Body of pancreas (tissue), 4 donors: ENCODE measurements around the gene IKZF2. TPM values are rescaled to one million over a fixed set of nuclear protein-coding genes. Genes with fewer than 3 reads are reported as not detected.

Experiments used
- ATAC-seq: fragments of 150-250 bp; one replicate; pipeline ENCODE4 v1.9.1; 2016
- DNase-seq, 4 donors: peaks; one replicate each; pipeline ENCODE4 v3.0.0-alpha.2; 2019
- H3K27ac ChIP-seq, 4 donors: fragments of 200-600 bp; sonication (generic); 1 replicate in 3 of 4; 2 replicates in 1 of 4; pipeline versions ENCODE4 v1.5.1 to v1.6.1; 2016 to 2019; ENCODE audit warnings: mild to moderate bottlenecking in 1 of 4, mixed read lengths in 1 of 4, moderate library complexity in 1 of 4
- H3K27me3 ChIP-seq, 2 donors: fragments of 200-600 bp; sonication (generic); one replicate each; pipeline ENCODE4 v1.6.0; 2016; ENCODE audit warnings: mild to moderate bottlenecking in 1 of 2
- H3K36me3 ChIP-seq, 2 donors: fragments of 200-600 bp; sonication (generic); replicated peaks in 1 of 2; 2 replicates each; pipeline ENCODE4 v1.5.1; 2016; ENCODE audit warnings: low read depth in 2 of 2; ENCODE audit not compliant: insufficient read depth in 1 of 2
- H3K4me1 ChIP-seq: fragments of 200-600 bp; sonication (generic); one replicate; pipeline ENCODE4 v1.6.0; 2016
- H3K4me3 ChIP-seq, 2 donors: fragments of 200-600 bp; sonication (generic); 1 replicate in 1 of 2; 2 replicates in 1 of 2; pipeline ENCODE4 v1.5.1; 2016 to 2019
- H3K9me3 ChIP-seq, 3 donors: fragments of 200-600 bp; sonication (generic); 1 replicate in 2 of 3; 2 replicates in 1 of 3; pipeline ENCODE4 v1.5.1; 2016
- POLR2A ChIP-seq, 3 donors: fragments of 450-650 bp; IDR thresholded peaks; one replicate each; pipeline ENCODE4 v1.6.1; 2016; ENCODE audit warnings: antibody characterized with exemption in 3 of 3, mild to moderate bottlenecking in 2 of 3
- WGBS, 2 donors: methylation state at CpG; one replicate each; pipeline ENCODE4 v1.1.5; 2017; 5-methylcytosine and 5-hydroxymethylcytosine counted together
- intact Hi-C: fragments of 100-400 bp; cut with DNase I; formaldehyde crosslinking; loops from one replicate; pipeline ENCODE4 v1.15.1; 2023
- total RNA-seq, 2 donors: library from RNA; depleted of rRNA; stranded (reverse); fragments of >200 nt; gene quantifications; one replicate each; pipeline ENCODE4 v1.1.0, GENCODE V29; 2016
- TF ChIP-seq, protein P1 (sequence below), 7 experiments: fragments of 450-650 bp in 4 of 7; fragments of 200-600 bp in 3 of 7; sonication (generic) in 3 of 7; IDR thresholded peaks; one replicate each; pipeline ENCODE4 v1.5.1; 2016 to 2019; ENCODE audit warnings: antibody characterized with exemption in 7 of 7

Gene IKZF2
- total RNA-seq, 2 donors from 2014 or later: 1.3 to 3.9 TPM

DNA sequence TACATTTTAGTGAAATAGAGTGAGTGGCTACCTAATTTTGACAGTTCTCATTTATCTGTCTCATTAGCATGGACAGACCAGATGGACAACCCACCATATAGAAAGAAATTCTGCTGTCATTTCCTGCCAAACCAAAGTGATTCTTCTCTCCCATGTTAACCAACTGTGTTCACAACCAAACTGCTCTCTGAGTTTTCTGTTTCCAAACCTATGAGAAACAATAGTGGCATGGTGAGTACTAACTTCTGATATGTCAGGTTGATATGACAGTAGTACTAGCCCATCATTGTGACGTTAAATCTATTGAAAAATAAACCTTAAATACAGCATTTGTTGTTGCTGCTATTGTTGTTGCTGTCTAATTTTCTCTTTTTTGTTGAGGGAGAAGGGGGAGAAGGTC, 72.7 kb downstream of the IKZF2 start:
- no peak overlapping the region for H3K4me3 ChIP-seq
- 92 to 93% methylated on average over 1 of the region's 1 CpG for WGBS, 2 donors
- no peaks in the 10 kb centered on the region for H3K36me3 ChIP-seq

DNA sequence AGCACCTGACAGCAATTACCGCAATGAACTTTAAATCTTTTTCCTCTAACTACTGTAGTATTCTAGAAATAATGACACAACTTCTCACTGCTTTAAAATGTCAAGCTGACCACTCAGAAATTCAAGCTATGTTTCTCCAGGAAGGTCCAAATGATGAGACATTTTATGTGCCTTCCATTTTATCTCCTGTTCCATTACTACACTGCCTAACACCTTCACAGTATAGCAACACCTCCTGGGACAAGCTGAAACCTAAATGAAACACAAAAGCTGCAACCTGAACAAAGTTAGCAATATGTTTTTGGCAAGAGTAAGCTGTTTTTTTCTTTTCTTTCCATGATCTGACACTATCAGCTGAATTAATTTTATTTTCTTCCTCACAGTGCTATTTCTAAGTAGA, 81.9 kb downstream of the IKZF2 start:
- Histone ChIP-seq H3K4me1 (peaks cover 15% of the 10 kb centered on the region), H3K27ac (no peak overlapping the region), H3K9me3 (no peaks in the 10 kb centered on the region), H3K27me3 (no peaks in the 10 kb centered on the region), H3K36me3 (no peaks in the 10 kb centered on the region), H3K4me3 (no peak overlapping the region)
- ATAC-seq (no peak), DNase-seq (no peak)
- WGBS, 2 donors: 94 to 100% methylated on average over 1 of the region's 1 CpG
- intact Hi-C loops: no loop called here
- TF ChIP-seq, protein P1, sequence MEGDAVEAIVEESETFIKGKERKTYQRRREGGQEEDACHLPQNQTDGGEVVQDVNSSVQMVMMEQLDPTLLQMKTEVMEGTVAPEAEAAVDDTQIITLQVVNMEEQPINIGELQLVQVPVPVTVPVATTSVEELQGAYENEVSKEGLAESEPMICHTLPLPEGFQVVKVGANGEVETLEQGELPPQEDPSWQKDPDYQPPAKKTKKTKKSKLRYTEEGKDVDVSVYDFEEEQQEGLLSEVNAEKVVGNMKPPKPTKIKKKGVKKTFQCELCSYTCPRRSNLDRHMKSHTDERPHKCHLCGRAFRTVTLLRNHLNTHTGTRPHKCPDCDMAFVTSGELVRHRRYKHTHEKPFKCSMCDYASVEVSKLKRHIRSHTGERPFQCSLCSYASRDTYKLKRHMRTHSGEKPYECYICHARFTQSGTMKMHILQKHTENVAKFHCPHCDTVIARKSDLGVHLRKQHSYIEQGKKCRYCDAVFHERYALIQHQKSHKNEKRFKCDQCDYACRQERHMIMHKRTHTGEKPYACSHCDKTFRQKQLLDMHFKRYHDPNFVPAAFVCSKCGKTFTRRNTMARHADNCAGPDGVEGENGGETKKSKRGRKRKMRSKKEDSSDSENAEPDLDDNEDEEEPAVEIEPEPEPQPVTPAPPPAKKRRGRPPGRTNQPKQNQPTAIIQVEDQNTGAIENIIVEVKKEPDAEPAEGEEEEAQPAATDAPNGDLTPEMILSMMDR (IDR thresholded peaks at IDR 0.05): no peak
- no peak for TF ChIP-seq POLR2A (IDR thresholded peaks at IDR 0.05)

More for the DNA sequence above, 72.7 kb downstream of the IKZF2 start:
- Histone ChIP-seq H3K27me3 (no peaks in the 10 kb centered on the region), H3K4me1 (peaks cover 5% of the 10 kb centered on the region), H3K27ac (no peak overlapping the region), H3K9me3 (no peaks in the 10 kb centered on the region)
- DNase-seq: no peak
- intact Hi-C loops: no loop called here
- no peak for ATAC-seq
- TF ChIP-seq, protein P1 (IDR thresholded peaks at IDR 0.05): no peak
- no peak for TF ChIP-seq POLR2A (IDR thresholded peaks at IDR 0.05)

DNA sequence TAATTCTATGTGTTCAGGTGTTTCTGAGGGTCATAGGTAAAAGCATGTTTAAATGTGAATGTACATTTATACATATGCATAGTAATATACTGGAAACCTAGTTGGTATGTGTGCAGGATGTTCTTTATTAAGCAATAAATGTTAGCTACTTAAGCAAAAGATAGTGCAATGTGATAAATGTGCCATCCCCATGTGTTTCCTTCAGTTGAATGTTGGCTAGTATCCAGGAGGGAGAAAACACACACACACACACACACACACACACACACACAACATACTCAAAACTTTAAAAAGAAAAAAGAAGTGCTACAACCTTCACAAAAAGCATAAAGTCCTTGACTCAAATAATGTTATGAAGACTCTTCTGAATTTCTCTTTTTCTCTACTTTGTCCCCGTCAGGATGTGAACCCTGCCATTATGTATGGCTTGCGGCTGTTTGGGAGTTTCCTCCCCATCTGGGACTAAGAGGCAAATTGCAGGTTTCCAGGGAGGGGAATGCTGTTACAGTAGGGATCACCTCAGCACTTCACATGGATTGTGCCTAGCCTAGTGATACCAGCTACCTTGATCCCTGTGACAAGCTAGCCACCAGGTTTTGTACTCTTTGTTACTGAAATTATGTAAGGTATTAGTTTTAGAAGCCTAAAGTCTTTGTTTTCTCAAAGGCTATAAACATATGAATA, 82.6 kb downstream of the IKZF2 start:
- WGBS, 2 donors: 90 to 96% methylated on average over 2 of the region's 2 CpGs

DNA sequence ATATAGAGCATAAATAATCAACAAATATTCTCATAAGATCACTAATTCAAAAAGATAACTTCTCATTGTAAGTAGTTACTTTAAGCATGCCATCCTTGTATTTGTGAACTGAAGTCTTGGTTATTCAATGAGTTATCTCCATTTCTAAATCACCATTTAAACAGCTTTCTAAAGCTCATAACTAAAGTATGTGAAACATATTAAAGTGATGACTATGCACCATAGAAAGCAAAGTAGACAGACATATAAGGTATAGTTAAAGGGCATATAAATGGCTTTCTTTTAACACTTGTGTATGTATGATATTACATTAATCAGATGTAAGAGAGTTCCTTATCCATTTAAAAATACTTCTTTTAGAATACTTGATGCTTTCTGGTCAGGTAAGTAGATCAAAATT, 83.5 kb downstream of the IKZF2 start:
- intact Hi-C loops: no loop called here
- TF ChIP-seq POLR2A (IDR thresholded peaks at IDR 0.05): no peak
- TF ChIP-seq, protein P1 (IDR thresholded peaks at IDR 0.05): no peak
- Histone ChIP-seq H3K36me3 (no peaks in the 10 kb centered on the region), H3K27ac (no peak overlapping the region), H3K27me3 (no peaks in the 10 kb centered on the region), H3K4me3 (no peak overlapping the region), H3K4me1 (peaks cover 15% of the 10 kb centered on the region), H3K9me3 (no peaks in the 10 kb centered on the region)
- no peak for DNase-seq
- no peak for ATAC-seq

More for the DNA sequence above, 82.6 kb downstream of the IKZF2 start:
- no peaks in the 10 kb centered on the region for H3K9me3 ChIP-seq
- H3K36me3 ChIP-seq: no peaks in the 10 kb centered on the region
- intact Hi-C loops: no loop called here
- no peaks in the 10 kb centered on the region for H3K27me3 ChIP-seq
- TF ChIP-seq, protein P1 (IDR thresholded peaks at IDR 0.05): no peak
- no peak for TF ChIP-seq POLR2A (IDR thresholded peaks at IDR 0.05)
- no peak for DNase-seq
- H3K4me3 ChIP-seq: no peak overlapping the region
- H3K4me1 ChIP-seq: peaks cover 15% of the 10 kb centered on the region
- no peak for ATAC-seq
- H3K27ac ChIP-seq: no peak overlapping the region

DNA sequence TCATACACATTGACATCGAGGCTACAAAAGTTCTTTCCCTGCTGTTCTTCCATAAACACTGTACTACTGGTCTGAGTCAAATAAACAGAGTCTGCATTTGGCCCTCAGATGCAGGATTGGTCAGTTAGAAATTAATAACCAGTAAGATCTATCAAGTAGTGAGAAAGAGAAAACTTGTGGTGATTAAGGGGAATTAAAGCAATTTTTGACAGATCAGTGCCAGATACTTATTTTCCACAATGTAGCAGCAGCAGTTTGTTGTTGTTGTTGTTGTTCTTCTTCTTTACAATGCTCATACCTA, 85.0 kb downstream of the IKZF2 start:
- intact Hi-C loops: no loop called here
- WGBS, 2 donors: 14 to 29% methylated on average over 1 of the region's 1 CpG
- H3K4me1 ChIP-seq: peaks cover 15% of the 10 kb centered on the region
- no peaks in the 10 kb centered on the region for H3K27me3 ChIP-seq
- H3K4me3 ChIP-seq: no peak overlapping the region
- DNase-seq (no peak), ATAC-seq (no peak)
- TF ChIP-seq, protein P1 (IDR thresholded peaks at IDR 0.05): no peak
- no peak for TF ChIP-seq POLR2A (IDR thresholded peaks at IDR 0.05)
- H3K9me3 ChIP-seq: no peaks in the 10 kb centered on the region
- peak overlapping the region in 2 of 4 donors; percentile 26 to 31 for H3K27ac ChIP-seq
- H3K36me3 ChIP-seq: no peaks in the 10 kb centered on the region
